COLO668 (cell line): ENCODE results near the gene PANK4.
A peak's percentile ranks its signal among the peaks of the same experiment; 100 is the strongest.

Experiments used
- DNase-seq: peaks from one replicate; lab custom pipeline; 2025; ENCODE audit not compliant: unreplicated experiment; lab: John Stamatoyannopoulos, UW

Gene PANK4

GRCh38 chr1:2514863-2515762 lies 11.3 kb downstream of the PANK4 start:
- no peak for DNase-seq

GRCh38 chr1:2513939-2514652 lies 12.3 kb downstream of the PANK4 start:
- no peak for DNase-seq

- DNase-seq = no peak
Measured at GRCh38 chr1:2512862-2513421, 13.5 kb downstream of the PANK4 start.

- no peak for DNase-seq
Measured at GRCh38 chr1:2510366-2511155, 15.8 kb downstream of the PANK4 start.

GRCh38 chr1:2509589-2509988 lies 16.8 kb downstream of the PANK4 start:
- DNase-seq = no peak

GRCh38 chr1:2508751-2509150 lies 17.6 kb downstream of the PANK4 start:
- no peak for DNase-seq

- DNase-seq = no peak
Measured at GRCh38 chr1:2508180-2508579, 18.2 kb downstream of the PANK4 start.

- no peak for DNase-seq
Measured at GRCh38 chr1:2507744-2508155, 18.6 kb downstream of the PANK4 start.

- no peak for DNase-seq
Measured at GRCh38 chr1:2506901-2507565, 19.4 kb downstream of the PANK4 start.

- no peak for DNase-seq
Measured at GRCh38 chr1:2506007-2506860, 20.2 kb downstream of the PANK4 start.

GRCh38 chr1:2505461-2505994 lies 20.9 kb downstream of the PANK4 start:
- peak; percentile 46 for DNase-seq

GRCh38 chr1:2504949-2505272 lies 21.5 kb downstream of the PANK4 start:
- no peak for DNase-seq

GRCh38 chr1:2504225-2504948 lies 22.0 kb downstream of the PANK4 start:
- DNase-seq = no peak

- no peak for DNase-seq
Measured at GRCh38 chr1:2503554-2504224, 22.7 kb downstream of the PANK4 start.

- DNase-seq = no peak
Measured at GRCh38 chr1:2502661-2503553, 23.5 kb downstream of the PANK4 start.

GRCh38 chr1:2502210-2502609 lies 24.2 kb downstream of the PANK4 start:
- no peak for DNase-seq

GRCh38 chr1:2501820-2502119 lies 24.6 kb downstream of the PANK4 start:
- DNase-seq = no peak
